Measurements from ENCODE around the gene SORBS1. TPM values are rescaled to one million over a fixed set of nuclear protein-coding genes. Genes with fewer than 3 reads are reported as not detected.

SORBS1 gene
- total RNA-seq, 2 donors from 2014 or later = 16.7 to 17.9 TPM

DNA sequence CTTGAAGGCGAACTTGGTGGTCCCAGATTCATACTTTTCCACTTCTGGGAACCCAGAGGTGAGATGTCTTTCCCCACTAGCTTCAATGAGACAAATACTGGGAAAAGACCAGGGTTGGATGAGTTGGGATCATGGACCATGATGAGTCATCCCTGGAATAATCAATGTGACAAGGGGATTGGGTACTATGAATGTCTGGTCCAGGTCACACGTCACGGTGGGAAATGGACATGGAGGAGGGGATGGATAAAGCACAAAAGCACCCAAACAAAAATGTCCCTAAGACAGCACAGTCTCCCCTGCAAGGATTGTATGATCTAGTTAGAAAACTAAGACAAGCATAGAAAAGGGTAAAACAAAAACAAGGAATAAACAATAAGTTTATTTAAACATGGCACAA, 12.4 kb upstream of the SORBS1 start:
- DNase-seq = no peak
- no peak overlapping the region for H3K9ac ChIP-seq (ENCODE audit: extremely low read depth, low read length, poor library complexity, severe bottlenecking)
- Mint-ChIP-seq H3K9me3 (no peaks in the 10 kb centered on the region), H3K27me3 (ENCODE audit: insufficient read depth) (peaks cover 6% of the 10 kb centered on the region), H3K4me3 (no peak overlapping the region), H3K27ac (no peak overlapping the region), H3K4me1 (no peaks in the 10 kb centered on the region), H3K36me3 (ENCODE audit: low read depth) (no peaks in the 10 kb centered on the region)
- WGBS, 2 experiments (ENCODE audit: insufficient coverage in 1 of 2, insufficient read length in 1 of 2) = 95% methylated on average over 3 of the region's 3 CpGs; no CpG with 5 or more reads in 1 of the 2 experiments
- H3K36me3 ChIP-seq (ENCODE audit: control insufficient read depth, insufficient read depth, low read length) = no peaks in the 10 kb centered on the region
- TF ChIP-seq, protein P1, sequence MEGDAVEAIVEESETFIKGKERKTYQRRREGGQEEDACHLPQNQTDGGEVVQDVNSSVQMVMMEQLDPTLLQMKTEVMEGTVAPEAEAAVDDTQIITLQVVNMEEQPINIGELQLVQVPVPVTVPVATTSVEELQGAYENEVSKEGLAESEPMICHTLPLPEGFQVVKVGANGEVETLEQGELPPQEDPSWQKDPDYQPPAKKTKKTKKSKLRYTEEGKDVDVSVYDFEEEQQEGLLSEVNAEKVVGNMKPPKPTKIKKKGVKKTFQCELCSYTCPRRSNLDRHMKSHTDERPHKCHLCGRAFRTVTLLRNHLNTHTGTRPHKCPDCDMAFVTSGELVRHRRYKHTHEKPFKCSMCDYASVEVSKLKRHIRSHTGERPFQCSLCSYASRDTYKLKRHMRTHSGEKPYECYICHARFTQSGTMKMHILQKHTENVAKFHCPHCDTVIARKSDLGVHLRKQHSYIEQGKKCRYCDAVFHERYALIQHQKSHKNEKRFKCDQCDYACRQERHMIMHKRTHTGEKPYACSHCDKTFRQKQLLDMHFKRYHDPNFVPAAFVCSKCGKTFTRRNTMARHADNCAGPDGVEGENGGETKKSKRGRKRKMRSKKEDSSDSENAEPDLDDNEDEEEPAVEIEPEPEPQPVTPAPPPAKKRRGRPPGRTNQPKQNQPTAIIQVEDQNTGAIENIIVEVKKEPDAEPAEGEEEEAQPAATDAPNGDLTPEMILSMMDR (conservative IDR thresholded peaks at IDR 0.05) = no peak
- H3K9me3 ChIP-seq (ENCODE audit: control insufficient read depth, low read length) = no peaks in the 10 kb centered on the region
- H3K4me1 ChIP-seq (ENCODE audit: control insufficient read depth, insufficient read depth, low read length) = no peaks in the 10 kb centered on the region
- H3K4me3 ChIP-seq (ENCODE audit: low read length) = no peak overlapping the region
- H3K27me3 ChIP-seq (ENCODE audit: control insufficient read depth, insufficient read depth, low read length, poor library complexity, severe bottlenecking) = peaks cover 5% of the 10 kb centered on the region
- no peak overlapping the region for H3K27ac ChIP-seq (ENCODE audit: low read depth, low read length)

DNA sequence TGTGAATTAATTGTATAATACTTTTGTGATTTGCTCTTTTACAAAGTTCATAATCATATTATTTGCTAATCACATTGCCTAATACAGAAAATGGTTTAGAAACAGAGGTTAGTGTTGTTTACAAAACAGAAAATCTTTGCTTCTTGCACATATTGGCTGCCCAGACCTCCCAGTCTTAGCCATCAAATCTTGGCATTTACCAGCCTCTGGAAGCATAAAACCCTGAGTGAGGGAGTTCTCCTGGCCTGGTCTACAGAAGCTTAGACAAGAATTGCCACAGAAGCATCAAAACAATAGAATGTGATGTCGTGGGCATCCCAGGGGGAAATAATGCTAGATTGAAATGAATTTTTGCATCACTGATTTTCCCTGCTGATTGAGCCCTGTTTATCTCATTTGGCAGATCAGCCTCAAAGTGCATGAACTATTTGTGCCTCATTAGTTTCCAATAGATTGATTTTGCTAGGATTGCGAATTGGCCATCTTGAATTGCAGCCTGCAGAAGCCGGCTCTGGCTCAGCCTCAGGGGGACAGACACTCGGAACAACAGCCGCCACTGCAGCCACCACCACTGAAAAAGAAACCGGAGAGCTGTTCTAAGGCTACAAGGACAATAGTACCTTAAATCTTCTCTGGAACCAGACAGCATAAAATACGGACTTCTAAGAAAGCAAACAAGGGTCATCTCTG, 11.1 kb upstream of the SORBS1 start:
- DNase-seq = no peak
- Mint-ChIP-seq H3K27ac (no peak overlapping the region), H3K9me3 (no peaks in the 10 kb centered on the region), H3K27me3 (ENCODE audit: insufficient read depth) (peaks cover 6% of the 10 kb centered on the region), H3K36me3 (ENCODE audit: low read depth) (no peaks in the 10 kb centered on the region), H3K4me3 (no peak overlapping the region), H3K4me1 (no peaks in the 10 kb centered on the region)
- H3K36me3 ChIP-seq (ENCODE audit: control insufficient read depth, insufficient read depth, low read length) = no peaks in the 10 kb centered on the region
- no peaks in the 10 kb centered on the region for H3K9me3 ChIP-seq (ENCODE audit: control insufficient read depth, low read length)
- no peak overlapping the region for H3K4me3 ChIP-seq (ENCODE audit: low read length)
- no peak overlapping the region for H3K9ac ChIP-seq (ENCODE audit: extremely low read depth, low read length, poor library complexity, severe bottlenecking)
- TF ChIP-seq, protein P1 (conservative IDR thresholded peaks at IDR 0.05) = no peak
- no peaks in the 10 kb centered on the region for H3K27me3 ChIP-seq (ENCODE audit: control insufficient read depth, insufficient read depth, low read length, poor library complexity, severe bottlenecking)
- WGBS, 2 experiments (ENCODE audit: insufficient coverage in 1 of 2, insufficient read length in 1 of 2) = 75 to 79% methylated on average over 7 of the region's 7 CpGs
- no peak overlapping the region for H3K27ac ChIP-seq (ENCODE audit: low read depth, low read length)
- H3K4me1 ChIP-seq (ENCODE audit: control insufficient read depth, insufficient read depth, low read length) = no peaks in the 10 kb centered on the region

- 96 to 97% methylated on average over 4 of the region's 4 CpGs for WGBS, 2 experiments (ENCODE audit: insufficient coverage in 1 of 2, insufficient read length in 1 of 2)
- no peak overlapping the region for H3K4me3 Mint-ChIP-seq
- Histone ChIP-seq H3K36me3 (ENCODE audit: control insufficient read depth, insufficient read depth, low read length) (no peaks in the 10 kb centered on the region), H3K9me3 (ENCODE audit: control insufficient read depth, low read length) (no peaks in the 10 kb centered on the region), H3K4me1 (ENCODE audit: control insufficient read depth, insufficient read depth, low read length) (no peaks in the 10 kb centered on the region), H3K27me3 (ENCODE audit: control insufficient read depth, insufficient read depth, low read length, poor library complexity, severe bottlenecking) (no peaks in the 10 kb centered on the region), H3K4me3 (ENCODE audit: low read length) (no peak overlapping the region), H3K27ac (ENCODE audit: low read depth, low read length) (no peak overlapping the region), H3K9ac (ENCODE audit: extremely low read depth, low read length, poor library complexity, severe bottlenecking) (no peak overlapping the region)
- no peak overlapping the region for H3K27ac Mint-ChIP-seq
- H3K9me3 Mint-ChIP-seq = no peaks in the 10 kb centered on the region
- no peak for DNase-seq
- H3K27me3 Mint-ChIP-seq (ENCODE audit: insufficient read depth) = peaks cover 6% of the 10 kb centered on the region
- H3K4me1 Mint-ChIP-seq = no peaks in the 10 kb centered on the region
- TF ChIP-seq, protein P1 (conservative IDR thresholded peaks at IDR 0.05) = no peak
- no peaks in the 10 kb centered on the region for H3K36me3 Mint-ChIP-seq (ENCODE audit: low read depth)
Observed at GRCh38 chr10:95571390-95571789, 10.2 kb upstream of the SORBS1 start.

All from endodermal cell (in vitro differentiated cells).